Endothelial cell of umbilical vein (primary cell): ENCODE results near the gene TTN. TPM values are rescaled to one million over a fixed set of nuclear protein-coding genes. Genes with fewer than 3 reads are reported as not detected.
"Not testable (repeated sequence)": the region's sequence is repeated elsewhere in the genome, so short reads cannot be mapped to it uniquely, and the experiment has no call there.

Experiments used
- BruUV-seq: library from RNA; stranded (reverse); fragments of 400-500 nt; replicated peaks from 2 replicates; lab custom pipeline; 2021; lab: Mats Ljungman, UMichigan
- CTCF ChIA-PET: fragments of 300-600, 350-600 bp; sonication (Branson Sonifier 250); formaldehyde crosslinking; loops from one replicate; lab custom pipeline; 2021; ENCODE audit warnings: antibody characterized with exemption, inconsistent platforms; lab: Charles Lee
- POLR2A ChIA-PET: fragments of 300-600, 350-600 bp; sonication (Branson Sonifier 250); formaldehyde crosslinking; loops from one replicate; lab custom pipeline; 2021; ENCODE audit warnings: antibody characterized with exemption, inconsistent platforms; lab: Charles Lee
- DNase-seq: peaks from one replicate; pipeline ENCODE4 v3.0.0-alpha.2; 2011; ENCODE audit warnings: low read depth, low spot score
- FAIRE-seq: peaks from 2 replicates; lab custom pipeline; 2011; peaks lifted over from hg19 to GRCh38; lab: Jason Lieb, UNC
- H2AFZ ChIP-seq: 2 replicates; pipeline ENCODE4 v1.6.0; 2012; ENCODE audit warnings: low read depth, low read length, control low read depth, inconsistent platforms
- H3K27ac ChIP-seq: 2 replicates; pipeline ENCODE4 v1.5.1; 2011; ENCODE audit warnings: low read depth, mild to moderate bottlenecking, control low read depth, low read length, moderate library complexity; ENCODE audit not compliant: insufficient read depth
- H3K27me3 ChIP-seq, 2 experiments: 2 replicates each; pipeline versions ENCODE4 v1.6.0 to v1.6.1; 2011; ENCODE audit warnings: low read length in 2 of 2, mixed read lengths in 1 of 2; ENCODE audit not compliant: control insufficient read depth in 2 of 2, insufficient read depth in 2 of 2
- H3K36me3 ChIP-seq, 2 experiments: 2 replicates in 1 of 2; 3 replicates in 1 of 2; pipeline ENCODE4 v1.5.1; 2011; ENCODE audit warnings: low read length in 2 of 2, mild to moderate bottlenecking in 1 of 2, moderate library complexity in 1 of 2; ENCODE audit not compliant: control insufficient read depth in 2 of 2, insufficient read depth in 2 of 2; ENCODE audit errors: extremely low read depth in 1 of 2
- H3K4me1 ChIP-seq: 3 replicates; pipeline ENCODE4 v1.5.1; 2011; ENCODE audit warnings: mild to moderate bottlenecking, low read length; ENCODE audit not compliant: control insufficient read depth, insufficient read depth; ENCODE audit errors: extremely low read depth
- H3K4me2 ChIP-seq: 2 replicates; pipeline ENCODE4 v1.6.1; 2011; ENCODE audit warnings: low read length, control low read depth, mixed read lengths; ENCODE audit not compliant: insufficient read depth
- H3K4me3 ChIP-seq, 3 experiments: fragments of 200-600 bp in 1 of 3; sonication (generic), shearing (Covaris generic) in 1 of 3; replicated peaks in 1 of 3; 2 replicates each; pipeline ENCODE4 v1.5.1; 2011 to 2016; ENCODE audit warnings: control low read depth in 3 of 3, low read length in 3 of 3, mild to moderate bottlenecking in 2 of 3, inconsistent platforms in 1 of 3, low read depth in 1 of 3, moderate library complexity in 1 of 3; ENCODE audit not compliant: insufficient read depth in 1 of 3
- H3K79me2 ChIP-seq: 2 replicates; pipeline ENCODE4 v1.6.0; 2012; ENCODE audit warnings: low read length, inconsistent platforms; ENCODE audit not compliant: control insufficient read depth, insufficient read depth
- H3K9ac ChIP-seq: replicated peaks from 2 replicates; pipeline ENCODE3; 2011; ENCODE audit warnings: low read length, control low read depth; ENCODE audit not compliant: insufficient read depth; ENCODE audit errors: extremely low read depth
- H3K9me1 ChIP-seq: replicated peaks from 3 replicates; pipeline ENCODE4 v1.6.0; 2011; ENCODE audit warnings: mild to moderate bottlenecking, low read length; ENCODE audit not compliant: control insufficient read depth, insufficient read depth; ENCODE audit errors: extremely low read depth
- H3K9me3 ChIP-seq: replicated peaks from 2 replicates; pipeline ENCODE4 v1.5.1; 2012; ENCODE audit warnings: low read length, inconsistent platforms; ENCODE audit not compliant: control insufficient read depth, insufficient read depth
- H4K20me1 ChIP-seq: replicated peaks from 2 replicates; pipeline ENCODE3; 2011; ENCODE audit warnings: mild to moderate bottlenecking, low read length; ENCODE audit not compliant: control insufficient read depth, insufficient read depth; ENCODE audit errors: extremely low read depth
- CTCF ChIP-seq, 2 donors: IDR thresholded peaks; 1 replicate in 1 of 2; 2 replicates in 1 of 2; pipeline ENCODE4 v1.5.1; 2011; ENCODE audit warnings: low read length in 2 of 2, mild to moderate bottlenecking in 2 of 2, moderate library complexity in 2 of 2, control low read depth in 1 of 2, inconsistent platforms in 1 of 2, low read depth in 1 of 2; ENCODE audit not compliant: insufficient read depth in 1 of 2; ENCODE audit errors: extremely low read depth in 1 of 2
- FOS ChIP-seq: IDR thresholded peaks from 2 replicates; pipeline ENCODE4 v1.6.1; 2011; ENCODE audit warnings: mild to moderate bottlenecking, low read length, moderate library complexity, borderline replicate concordance; ENCODE audit not compliant: insufficient read depth
- MYC ChIP-seq: IDR thresholded peaks from one replicate; pipeline ENCODE4 v1.6.1; 2011; ENCODE audit warnings: mild to moderate bottlenecking, low read depth, low read length
- dilution Hi-C: fragments of 300-500 bp; cut with MboI; formaldehyde crosslinking; loops from one replicate; pipeline ENCODE4 v1.15.0; 2019; ENCODE audit warnings: low sequenced_read_pairs; ENCODE audit not compliant: extremely low pct_ligation_motif_present
- intact Hi-C: fragments of 100-400 bp; cut with micrococcal nuclease; formaldehyde crosslinking; loops from one replicate; pipeline ENCODE4 v1.10.0; 2022
- polyA plus RNA-seq, 4 experiments: library from polyadenylated mRNA; depleted of rRNA in 3 of 4; stranded (reverse) in 3 of 4; unstranded in 1 of 4; fragments of >200 nt; gene quantifications; 2 replicates each; pipeline versions ENCODE4 v1.2.1 to v1.2.3, GENCODE V29; 2011 to 2012; ENCODE audit warnings: missing spikeins in 1 of 4
- total RNA-seq: library from RNA; stranded (reverse); gene quantifications from 2 replicates; pipeline ENCODE4 v1.2.3, GENCODE V29; 2021

Gene TTN
- total and polyA plus RNA-seq, 2 donors (not counting 3 experiments of a cell fraction or from before 2014, with no cell fraction given), result 0.11 to 0.49 TPM

GRCh38 chr2:178526256-178526655 lies 281.0 kb downstream of the TTN start:
- TF ChIP-seq MYC, result no peak
- no peak for TF ChIP-seq CTCF (IDR thresholded peaks at IDR 0.05; ENCODE audit: extremely low read depth in 1 of 2, insufficient read depth in 1 of 2, low read depth in 1 of 2, low read length in 2 of 2)
- no peak for TF ChIP-seq FOS
- CTCF ChIA-PET, result interaction anchor here (1.3 kb wide), 1 partner anchor 11 kb away, joined by 5 read pairs; no protein-coding TSS in a partner anchor
- BruUV-seq, result no TSS peak
- Histone ChIP-seq H3K36me3 (no peaks in the 10 kb centered on the region), H3K9ac (no peak overlapping the region), H4K20me1 (no peaks in the 10 kb centered on the region), H3K9me3 (no peaks in the 10 kb centered on the region), H2AFZ (no peak overlapping the region), H3K27me3 (no peaks in the 10 kb centered on the region), H3K9me1 (no peaks in the 10 kb centered on the region), H3K4me3 (no peak overlapping the region), H3K4me1 (peaks cover 4% of the 10 kb centered on the region), H3K79me2 (peaks cover 18% of the 10 kb centered on the region), H3K27ac (no peak overlapping the region), H3K4me2 (no peak overlapping the region)
- intact Hi-C loops (no loop called here), dilution Hi-C loops (no loop called here)
- FAIRE-seq, result no peak
- DNase-seq, result no peak
- POLR2A ChIA-PET, result no interaction called here

- H3K79me2 ChIP-seq, result peaks cover 18% of the 10 kb centered on the region
- dilution Hi-C loops, H3K4me3 ChIP-seq, H3K36me3 ChIP-seq, H3K4me1 ChIP-seq, intact Hi-C loops, DNase-seq, H3K27me3 ChIP-seq, H3K9me3 ChIP-seq, H3K4me2 ChIP-seq, FAIRE-seq, H3K9ac ChIP-seq, H3K27ac ChIP-seq, H3K9me1 ChIP-seq, POLR2A ChIA-PET, H2AFZ ChIP-seq, H4K20me1 ChIP-seq, BruUV-seq: not testable (repeated sequence)
- CTCF ChIA-PET, result interaction anchor here (1.3 kb wide), 1 partner anchor 12 kb away, joined by 5 read pairs; no protein-coding TSS in a partner anchor
Measured at GRCh38 chr2:178525460-178525859, 281.8 kb downstream of the TTN start.

GRCh38 chr2:178525010-178525409 lies 282.2 kb downstream of the TTN start:
- H3K9me1 ChIP-seq, H3K27me3 ChIP-seq, H3K36me3 ChIP-seq, H3K4me2 ChIP-seq, H2AFZ ChIP-seq, H4K20me1 ChIP-seq, H3K27ac ChIP-seq, DNase-seq, FAIRE-seq, intact Hi-C loops, BruUV-seq, dilution Hi-C loops, POLR2A ChIA-PET, H3K4me1 ChIP-seq, H3K4me3 ChIP-seq, H3K9me3 ChIP-seq, H3K9ac ChIP-seq: not testable (repeated sequence)
- H3K79me2 ChIP-seq, result peaks cover 18% of the 10 kb centered on the region
- CTCF ChIA-PET, result interaction anchor here (1.3 kb wide), 1 partner anchor 12 kb away, joined by 5 read pairs; no protein-coding TSS in a partner anchor
